GM20000 (cell line): ENCODE results near the gene TENM3.

Experiments
- DNase-seq: peaks from one replicate; pipeline ENCODE4 v3.0.0; 2012; ENCODE audit warnings: low spot score
- CTCF ChIP-seq: IDR thresholded peaks from 2 replicates; pipeline ENCODE4 v1.5.1; 2012; ENCODE audit warnings: mild to moderate bottlenecking, control low read depth; ENCODE audit errors: extremely low read depth, missing control alignments

TENM3 gene

GRCh38 chr4:182404376-182404775 is 161.2 kb downstream of the TENM3 start:
- DNase-seq, result no peak

GRCh38 chr4:182405087-182405486 is 161.9 kb downstream of the TENM3 start:
- TF ChIP-seq CTCF, result no peak
- DNase-seq, result no peak

More at GRCh38 chr4:182404376-182404775, 161.2 kb downstream of the TENM3 start:
- no peak for TF ChIP-seq CTCF

GRCh38 chr4:182409271-182409670 is 166.1 kb downstream of the TENM3 start:
- no peak for TF ChIP-seq CTCF
- DNase-seq, result no peak

- DNase-seq, result no peak
- TF ChIP-seq CTCF, result no peak
Measured at GRCh38 chr4:182411391-182411790, 168.2 kb downstream of the TENM3 start.

- DNase-seq, result no peak
- no peak for TF ChIP-seq CTCF
Measured at GRCh38 chr4:182413550-182413949, 170.3 kb downstream of the TENM3 start.

GRCh38 chr4:182415116-182415515 is 171.9 kb downstream of the TENM3 start:
- no peak for DNase-seq
- no peak for TF ChIP-seq CTCF

- DNase-seq, result no peak
- TF ChIP-seq CTCF, result no peak
Measured at GRCh38 chr4:182416067-182416466, 172.9 kb downstream of the TENM3 start.
